AG10803 (cell line): ENCODE measurements around the gene TSPAN31.

ENCODE experiments used
- DNase-seq: peaks from one replicate; pipeline ENCODE4 v3.0.0; 2010; ENCODE audit warnings: low read depth
- H3K4me3 ChIP-seq: 2 replicates; pipeline ENCODE4 v1.5.1; 2011; ENCODE audit warnings: mild to moderate bottlenecking, low read length, control low read depth
- TF ChIP-seq, protein P1 (sequence below): conservative IDR thresholded peaks from 2 replicates; pipeline ENCODE4 v1.5.1; 2011; ENCODE audit warnings: mild to moderate bottlenecking, low read length, control low read depth, inconsistent platforms

The TSPAN31 gene

DNA sequence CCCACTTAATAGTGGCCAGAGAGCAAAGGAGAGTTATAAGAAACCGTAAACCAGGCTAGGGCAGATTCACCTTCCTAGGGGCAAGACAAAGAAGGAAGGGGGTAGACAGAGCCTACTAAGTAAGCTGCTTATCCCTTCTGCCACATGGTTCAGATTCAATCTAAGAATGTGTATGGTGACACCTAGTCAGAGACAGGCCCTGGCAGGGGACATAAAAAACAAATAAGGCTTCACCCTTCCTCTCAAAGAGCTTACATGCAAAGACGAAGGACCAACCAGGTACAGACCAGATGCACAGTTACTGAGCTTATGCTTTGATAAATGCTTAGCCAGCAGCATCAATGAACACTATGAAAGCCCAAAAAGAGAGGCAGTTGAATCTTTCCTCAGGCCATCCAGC, 17.6 kb downstream of the TSPAN31 start:
- no peak for DNase-seq
- TF ChIP-seq, protein P1, sequence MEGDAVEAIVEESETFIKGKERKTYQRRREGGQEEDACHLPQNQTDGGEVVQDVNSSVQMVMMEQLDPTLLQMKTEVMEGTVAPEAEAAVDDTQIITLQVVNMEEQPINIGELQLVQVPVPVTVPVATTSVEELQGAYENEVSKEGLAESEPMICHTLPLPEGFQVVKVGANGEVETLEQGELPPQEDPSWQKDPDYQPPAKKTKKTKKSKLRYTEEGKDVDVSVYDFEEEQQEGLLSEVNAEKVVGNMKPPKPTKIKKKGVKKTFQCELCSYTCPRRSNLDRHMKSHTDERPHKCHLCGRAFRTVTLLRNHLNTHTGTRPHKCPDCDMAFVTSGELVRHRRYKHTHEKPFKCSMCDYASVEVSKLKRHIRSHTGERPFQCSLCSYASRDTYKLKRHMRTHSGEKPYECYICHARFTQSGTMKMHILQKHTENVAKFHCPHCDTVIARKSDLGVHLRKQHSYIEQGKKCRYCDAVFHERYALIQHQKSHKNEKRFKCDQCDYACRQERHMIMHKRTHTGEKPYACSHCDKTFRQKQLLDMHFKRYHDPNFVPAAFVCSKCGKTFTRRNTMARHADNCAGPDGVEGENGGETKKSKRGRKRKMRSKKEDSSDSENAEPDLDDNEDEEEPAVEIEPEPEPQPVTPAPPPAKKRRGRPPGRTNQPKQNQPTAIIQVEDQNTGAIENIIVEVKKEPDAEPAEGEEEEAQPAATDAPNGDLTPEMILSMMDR = no peak
- no peak overlapping the region for H3K4me3 ChIP-seq

DNA sequence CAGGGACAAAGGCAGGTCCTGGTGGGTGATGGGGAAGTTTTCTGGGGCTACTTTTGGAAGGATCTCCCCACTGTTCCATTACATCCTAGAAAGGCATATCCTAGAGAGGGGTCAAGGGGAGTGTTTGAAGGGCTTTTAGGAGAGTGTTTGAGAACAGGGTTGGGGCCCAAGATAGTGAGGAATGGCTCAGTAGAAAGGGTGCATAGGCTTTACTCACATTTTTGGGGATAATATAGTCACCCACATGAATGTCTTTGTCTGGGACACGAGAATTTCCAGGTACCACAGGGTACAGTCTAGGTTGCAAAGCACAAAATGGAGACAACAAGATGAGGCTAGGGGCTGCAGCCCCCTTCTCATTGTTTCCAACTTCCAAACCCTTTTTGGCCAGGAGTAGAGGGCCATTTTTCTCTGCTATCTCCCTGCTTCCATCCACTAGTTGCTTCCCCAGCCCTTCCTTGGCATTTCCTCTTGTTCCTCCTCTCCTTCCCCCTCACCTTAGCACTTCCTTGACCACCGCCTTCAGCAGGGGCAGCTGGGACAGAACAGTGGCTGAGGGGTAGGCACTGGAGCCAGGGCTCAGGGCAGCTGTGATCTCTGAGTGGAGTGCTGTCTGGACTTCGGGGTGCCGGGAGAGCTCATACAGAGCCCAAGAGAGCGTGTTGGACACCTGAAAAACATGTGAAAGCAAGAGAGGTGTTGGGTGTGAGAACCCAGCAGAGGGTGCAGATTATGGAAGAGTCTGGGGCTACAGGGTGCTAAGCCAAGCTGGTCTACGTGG, 19.2 kb downstream of the TSPAN31 start:
- no peak for DNase-seq
- H3K4me3 ChIP-seq = no peak overlapping the region
- TF ChIP-seq, protein P1 = no peak

DNA sequence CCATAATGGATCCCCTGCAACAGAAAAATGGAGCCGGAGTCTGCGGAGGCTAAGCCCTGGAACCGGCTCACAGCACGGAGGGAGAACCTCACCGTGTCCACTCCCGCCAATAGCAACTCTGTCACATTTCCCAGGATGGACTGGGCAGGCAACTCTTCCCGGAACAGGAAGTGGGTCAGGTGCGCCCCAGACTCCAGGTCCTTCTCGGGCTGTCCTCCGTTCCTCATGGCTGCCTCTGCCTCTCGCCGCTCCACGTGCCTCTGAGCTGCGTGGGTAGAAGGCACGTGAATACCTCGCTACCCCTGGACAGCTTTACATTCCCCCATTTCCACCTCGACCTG, 19.8 kb downstream of the TSPAN31 start:
- no peak for DNase-seq

DNA sequence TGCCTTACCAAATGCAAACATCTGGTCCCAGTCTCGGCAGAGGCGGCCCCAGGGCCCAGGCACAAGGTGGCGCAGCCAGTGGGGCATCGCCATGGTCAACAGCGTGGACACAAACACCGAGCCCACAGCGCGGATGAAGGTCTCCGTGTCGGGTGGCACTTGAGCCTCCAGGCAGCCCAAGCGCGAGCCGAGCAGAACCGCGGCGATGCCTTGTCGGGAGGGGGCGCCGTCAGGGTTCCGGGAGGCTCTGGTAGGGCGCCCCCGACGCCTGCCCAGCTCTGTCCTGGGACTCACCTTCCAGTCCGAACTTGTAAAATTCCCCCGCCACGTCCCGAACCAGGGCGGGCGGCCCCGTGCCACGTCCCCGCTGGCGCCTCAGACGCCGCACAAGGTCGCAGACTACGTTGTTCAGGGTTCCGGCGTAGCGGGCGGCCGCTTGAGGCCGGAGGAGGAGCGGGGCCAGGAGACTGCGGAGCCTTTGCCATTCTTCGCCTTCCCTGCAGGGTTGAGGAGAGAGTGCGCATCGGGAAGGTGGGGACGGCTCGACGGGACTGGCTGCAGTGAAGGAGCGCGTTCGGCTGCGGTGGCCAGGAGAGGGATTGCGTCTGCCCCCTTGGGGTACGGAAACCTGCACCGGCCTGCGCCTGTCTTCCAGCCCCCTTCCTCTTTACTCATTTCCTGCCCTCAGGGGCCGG, 20.3 kb downstream of the TSPAN31 start:
- no peak for DNase-seq
- TF ChIP-seq, protein P1 = peak; percentile 33
- H3K4me3 ChIP-seq = peak overlapping the region; percentile 33

More for the DNA sequence above, 19.8 kb downstream of the TSPAN31 start:
- TF ChIP-seq, protein P1 = no peak
- H3K4me3 ChIP-seq = peak overlapping the region; percentile 33

DNA sequence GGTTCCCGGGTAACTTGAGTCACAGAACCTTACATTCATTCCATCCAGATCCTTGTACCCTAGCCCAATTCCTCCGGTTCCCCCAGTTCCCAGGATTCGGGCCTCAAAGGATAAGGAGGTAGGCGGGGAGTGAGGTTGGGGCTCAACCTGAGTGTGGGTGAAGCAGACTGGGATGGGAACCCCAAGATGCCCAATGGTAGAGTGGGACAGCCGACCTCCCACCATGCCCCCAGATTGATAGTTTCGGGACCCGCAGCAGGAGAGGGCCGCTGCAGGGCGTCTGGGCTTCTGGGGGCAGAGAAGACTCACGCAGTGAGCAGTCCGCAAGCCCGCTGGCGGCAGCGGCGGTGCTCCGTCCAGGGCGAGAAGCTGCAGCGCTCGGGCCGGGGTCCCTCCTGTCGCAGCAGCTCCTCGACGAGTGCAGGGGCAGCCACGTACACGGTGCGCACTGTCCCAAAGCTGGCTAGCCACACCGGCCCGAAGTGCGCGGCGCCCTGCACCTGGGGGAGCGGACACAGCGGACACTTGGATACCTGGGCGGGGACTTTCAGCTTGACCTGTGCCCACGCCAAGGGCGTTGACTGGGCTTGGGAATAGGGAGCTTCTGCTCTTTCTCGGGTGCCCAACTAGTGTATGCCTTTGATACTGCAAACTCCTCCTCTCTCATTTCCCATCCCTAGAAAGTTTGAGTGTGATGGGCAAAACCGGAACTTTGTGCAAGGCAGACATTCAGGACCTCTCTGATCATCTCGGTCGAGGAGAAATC, 21.0 kb downstream of the TSPAN31 start:
- peak overlapping the region; percentile 36 for H3K4me3 ChIP-seq
- TF ChIP-seq, protein P1 = no peak
- no peak for DNase-seq

DNA sequence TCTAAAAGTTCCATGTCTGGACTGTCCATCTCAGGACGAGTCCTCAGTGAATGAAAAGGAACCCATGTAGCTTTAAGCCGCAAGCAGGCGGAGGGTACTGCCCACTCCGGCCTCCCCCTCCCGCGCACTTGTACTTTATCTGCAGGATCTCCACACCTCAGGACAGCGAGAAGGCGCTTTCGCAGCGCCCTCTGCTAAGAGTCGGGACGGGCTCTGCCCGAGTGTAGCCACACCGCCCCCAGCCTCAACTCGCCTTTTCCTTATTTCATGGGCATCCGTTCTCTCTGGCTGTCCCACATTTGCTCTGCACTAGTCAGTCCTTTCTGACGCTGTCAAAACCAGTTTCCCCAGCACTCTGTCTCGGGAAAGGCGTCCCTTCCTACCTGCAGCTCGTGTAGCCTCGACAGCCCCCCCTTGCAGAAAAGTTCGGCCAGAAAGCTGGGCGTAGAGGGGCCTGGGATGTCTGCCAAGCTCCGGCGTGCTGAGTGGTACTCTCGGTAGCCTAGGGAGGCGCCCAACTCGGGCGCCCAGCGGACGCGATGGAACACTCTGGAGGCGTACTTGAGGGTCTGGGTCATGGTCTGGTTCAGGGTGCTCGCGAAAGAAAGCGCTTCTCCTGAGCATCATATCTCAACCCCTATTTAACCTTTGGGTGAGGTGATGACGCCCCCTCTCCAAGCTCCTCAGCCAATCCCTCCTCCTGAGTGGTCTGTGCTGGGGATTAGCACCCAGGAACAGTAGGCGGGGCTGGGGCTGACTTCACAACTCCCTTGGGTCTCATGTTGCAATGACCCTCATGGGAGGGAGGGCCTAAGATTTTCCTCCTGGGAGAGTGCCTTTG, 21.8 kb downstream of the TSPAN31 start, which contains the start of gene CYP27B1:
CYP27B1 (minus strand) TSS at position 615 of the 841 bp plus-strand sequence; CDS start at position 578, 37 bp downstream.
- peak within 1 kb of the TSS; percentile 36 for H3K4me3 ChIP-seq
- DNase-seq = no peak
- TF ChIP-seq, protein P1 = no peak
